Brain microvascular endothelial cell (primary cell): ENCODE measurements around the gene C1QTNF7.
A peak's percentile ranks its signal among the peaks of the same experiment; 100 is the strongest.

Experiments
- DNase-seq: peaks from one replicate; pipeline ENCODE4 v3.0.0-alpha.2; 2020
- H3K27ac ChIP-seq: fragments of 250-450 bp; sonication (Bioruptor Pico); 2 replicates; pipeline ENCODE4 v1.5.1; 2020; ENCODE audit warnings: mild to moderate bottlenecking, moderate library complexity
- H3K27me3 ChIP-seq: fragments of 250-450 bp; sonication (Bioruptor Pico); replicated peaks from 2 replicates; pipeline ENCODE4 v1.5.1; 2020; ENCODE audit warnings: mild to moderate bottlenecking
- H3K36me3 ChIP-seq: fragments of 250-450 bp; sonication (Bioruptor Pico); replicated peaks from 2 replicates; pipeline ENCODE4 v1.5.1; 2020; ENCODE audit warnings: mild to moderate bottlenecking
- H3K4me3 ChIP-seq: 2 replicates; pipeline ENCODE4 v1.5.1; 2011; ENCODE audit warnings: low read depth, mild to moderate bottlenecking, control low read depth, low read length, moderate library complexity
- in situ Hi-C: cut with HindIII; loops from 2 replicates; pipeline ENCODE4 v1.10.0; 2017; ENCODE audit warnings: low sequenced_read_pairs, low pct_ligation_motif_present
- TF ChIP-seq, protein P1 (sequence below): IDR thresholded peaks from 2 replicates; pipeline ENCODE4 v1.5.1; 2011; ENCODE audit warnings: low read depth, mild to moderate bottlenecking, moderate library complexity, low read length, control low read depth, inconsistent platforms; ENCODE audit errors: missing control alignments

The C1QTNF7 gene

DNA sequence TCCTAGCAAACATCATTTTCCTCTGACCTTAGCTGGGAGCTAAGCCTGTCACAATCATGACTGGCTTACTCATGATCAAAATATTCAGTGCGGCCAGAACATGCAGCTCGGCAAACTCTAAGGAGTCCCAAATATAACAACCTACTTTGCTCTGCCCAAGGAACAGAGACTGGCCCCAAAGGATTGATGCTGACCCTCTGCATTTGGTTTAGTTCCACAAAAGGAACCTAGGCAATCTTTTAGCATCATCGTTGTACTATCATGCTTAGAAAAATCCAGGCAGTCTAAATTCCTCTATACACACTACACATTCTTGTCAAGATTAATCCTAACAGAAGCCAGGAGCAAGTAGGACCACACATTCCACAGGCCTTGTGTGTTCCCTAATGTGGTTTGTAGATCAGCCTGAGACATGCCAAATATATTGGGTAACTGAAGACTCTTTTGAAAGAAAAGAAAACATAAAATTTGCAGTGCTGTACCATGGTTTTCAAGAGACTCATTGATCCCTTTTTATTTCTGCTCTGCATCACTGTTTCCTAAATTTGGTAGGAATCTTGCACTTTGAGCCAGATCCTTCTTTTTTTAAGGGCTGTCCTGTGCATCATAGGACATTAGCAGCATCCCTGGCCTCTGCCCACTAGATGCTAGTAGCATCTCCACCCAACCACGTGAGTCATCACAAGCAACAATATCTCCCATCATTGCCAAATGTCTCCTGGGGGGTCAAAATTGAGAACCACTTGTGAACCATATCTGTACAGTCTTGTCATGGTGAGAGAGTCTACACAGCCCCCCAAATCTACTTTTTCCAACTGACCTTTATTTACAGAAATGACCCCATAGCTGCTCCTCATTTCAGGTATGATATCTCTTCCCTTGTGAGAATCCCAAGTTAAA is 24.3 kb downstream of the C1QTNF7 start:
- in situ Hi-C loops: loop anchor here (25.0 kb wide), 1 partner anchor 215 kb away; no protein-coding TSS in a partner anchor
- H3K36me3 ChIP-seq: no peaks in the 10 kb centered on the region
- no peaks in the 10 kb centered on the region for H3K27me3 ChIP-seq
- H3K4me3 ChIP-seq: no peak overlapping the region
- peak; percentile 95 for DNase-seq
- TF ChIP-seq, protein P1, sequence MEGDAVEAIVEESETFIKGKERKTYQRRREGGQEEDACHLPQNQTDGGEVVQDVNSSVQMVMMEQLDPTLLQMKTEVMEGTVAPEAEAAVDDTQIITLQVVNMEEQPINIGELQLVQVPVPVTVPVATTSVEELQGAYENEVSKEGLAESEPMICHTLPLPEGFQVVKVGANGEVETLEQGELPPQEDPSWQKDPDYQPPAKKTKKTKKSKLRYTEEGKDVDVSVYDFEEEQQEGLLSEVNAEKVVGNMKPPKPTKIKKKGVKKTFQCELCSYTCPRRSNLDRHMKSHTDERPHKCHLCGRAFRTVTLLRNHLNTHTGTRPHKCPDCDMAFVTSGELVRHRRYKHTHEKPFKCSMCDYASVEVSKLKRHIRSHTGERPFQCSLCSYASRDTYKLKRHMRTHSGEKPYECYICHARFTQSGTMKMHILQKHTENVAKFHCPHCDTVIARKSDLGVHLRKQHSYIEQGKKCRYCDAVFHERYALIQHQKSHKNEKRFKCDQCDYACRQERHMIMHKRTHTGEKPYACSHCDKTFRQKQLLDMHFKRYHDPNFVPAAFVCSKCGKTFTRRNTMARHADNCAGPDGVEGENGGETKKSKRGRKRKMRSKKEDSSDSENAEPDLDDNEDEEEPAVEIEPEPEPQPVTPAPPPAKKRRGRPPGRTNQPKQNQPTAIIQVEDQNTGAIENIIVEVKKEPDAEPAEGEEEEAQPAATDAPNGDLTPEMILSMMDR: no peak
- H3K27ac ChIP-seq: peak overlapping the region; percentile 86

DNA sequence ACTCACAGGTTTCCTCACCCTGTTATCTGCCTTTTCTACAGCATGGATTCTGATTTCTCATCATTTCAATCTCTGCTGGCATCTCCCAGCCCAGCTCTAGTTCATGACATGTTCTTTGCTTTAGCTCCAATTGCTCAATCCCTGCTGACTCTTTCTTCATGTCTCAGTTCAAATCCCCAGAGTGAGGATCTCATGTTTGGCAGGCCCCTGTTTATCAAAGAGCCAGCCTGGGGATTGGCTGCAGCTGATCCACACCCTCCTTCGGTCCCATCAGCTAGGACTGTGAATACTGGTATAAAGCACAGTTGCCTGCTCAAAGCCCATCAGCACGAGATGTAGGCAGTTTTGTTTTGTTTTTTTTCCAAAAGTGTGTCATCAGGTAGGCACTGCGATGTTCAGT is 27.5 kb downstream of the C1QTNF7 start:
- no peaks in the 10 kb centered on the region for H3K36me3 ChIP-seq
- TF ChIP-seq, protein P1: no peak
- H3K4me3 ChIP-seq: no peak overlapping the region

DNA sequence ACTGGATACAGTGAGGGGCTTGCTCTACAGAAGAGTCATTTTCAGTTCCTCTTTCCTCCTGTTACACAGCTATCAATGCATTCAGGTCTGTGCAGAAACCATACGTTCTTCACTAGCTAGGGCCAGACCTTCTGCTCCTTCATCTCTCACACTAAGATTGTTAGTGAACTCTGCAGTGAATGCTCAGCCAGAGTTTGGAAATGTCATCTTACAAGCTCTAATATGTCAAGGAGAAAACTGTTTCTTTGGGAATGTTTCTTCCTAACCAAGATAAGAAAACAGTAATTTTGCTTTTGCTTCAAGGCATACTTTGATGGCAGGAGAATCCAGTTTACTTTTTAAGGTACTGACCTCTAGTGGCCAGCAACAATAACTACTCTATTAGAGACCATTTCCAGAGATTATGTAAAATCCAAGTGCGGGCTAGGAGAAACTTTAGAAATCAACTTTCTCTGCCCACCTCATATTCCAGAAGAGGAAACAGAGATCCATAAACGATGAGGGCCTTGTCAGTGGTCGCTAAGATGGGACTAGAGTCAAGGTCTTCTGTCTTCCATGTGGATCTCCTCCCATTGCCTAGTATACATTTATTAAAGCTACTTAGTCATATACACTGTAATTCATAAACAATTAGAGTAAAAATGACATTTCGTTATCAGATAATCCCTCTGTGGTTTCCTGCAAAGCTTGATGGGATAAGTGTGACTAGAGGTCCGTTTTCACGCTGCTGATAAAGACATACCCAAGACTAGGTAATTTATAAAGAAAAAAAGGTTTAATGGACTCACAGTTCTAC is 29.8 kb downstream of the C1QTNF7 start:
- H3K27ac ChIP-seq: no peak overlapping the region
- H3K27me3 ChIP-seq: no peaks in the 10 kb centered on the region
- DNase-seq: peak; percentile 10
- no peak overlapping the region for H3K4me3 ChIP-seq
- H3K36me3 ChIP-seq: no peaks in the 10 kb centered on the region
- TF ChIP-seq, protein P1: peak; percentile 48
- in situ Hi-C loops: loop anchor here (25.0 kb wide), 1 partner anchor 220 kb away; no protein-coding TSS in a partner anchor

More for the DNA sequence above, 27.5 kb downstream of the C1QTNF7 start:
- in situ Hi-C loops: loop anchor here (25.0 kb wide), 1 partner anchor 218 kb away; no protein-coding TSS in a partner anchor
- Histone ChIP-seq H3K27ac (no peak overlapping the region), H3K27me3 (no peaks in the 10 kb centered on the region)
- peak; percentile 44 for DNase-seq

DNA sequence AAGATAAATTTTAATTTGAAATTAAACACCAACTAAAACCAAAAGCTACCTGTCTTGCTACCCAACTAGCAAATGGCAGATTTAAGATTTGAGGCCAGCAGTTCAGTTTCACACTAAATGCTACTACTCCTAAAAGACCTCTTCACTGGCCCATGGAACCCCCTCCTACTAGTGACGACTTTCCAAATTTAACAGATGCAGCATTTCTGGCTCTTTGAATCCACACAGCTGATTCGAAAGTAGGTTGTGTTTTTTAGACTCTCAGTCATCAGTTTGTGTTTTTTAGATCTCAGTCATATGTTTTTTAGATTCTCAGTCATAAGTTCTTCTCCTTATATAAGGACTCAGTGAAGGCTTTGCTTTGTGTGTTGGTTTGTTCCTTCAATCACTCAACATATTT is 30.8 kb downstream of the C1QTNF7 start:
- H3K36me3 ChIP-seq: no peaks in the 10 kb centered on the region
- H3K4me3 ChIP-seq: no peak overlapping the region
- TF ChIP-seq, protein P1: no peak
- H3K27ac ChIP-seq: no peak overlapping the region
- in situ Hi-C loops: loop anchor here (25.0 kb wide), 1 partner anchor 221 kb away; no protein-coding TSS in a partner anchor
- H3K27me3 ChIP-seq: no peaks in the 10 kb centered on the region
- no peak for DNase-seq

DNA sequence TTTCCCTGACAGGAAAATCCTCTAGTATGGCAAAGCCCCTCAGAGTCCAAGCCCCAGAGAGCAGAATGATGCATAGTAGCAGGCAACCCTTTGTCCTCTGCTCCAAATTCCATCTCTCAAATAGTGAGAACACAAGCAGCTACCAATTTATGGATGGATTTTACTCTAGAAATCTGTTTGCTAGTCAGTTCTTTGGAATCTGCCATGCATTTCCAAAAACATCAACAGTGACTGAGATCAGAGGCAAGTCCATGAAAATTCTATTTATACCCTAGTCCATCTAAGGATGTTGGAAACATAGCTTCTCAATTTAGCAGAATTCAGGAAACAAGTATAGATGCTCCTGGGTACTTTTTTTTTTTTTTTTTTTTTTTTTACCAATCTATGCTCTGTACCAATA is 31.9 kb downstream of the C1QTNF7 start:
- Histone ChIP-seq H3K36me3 (no peaks in the 10 kb centered on the region), H3K27me3 (no peaks in the 10 kb centered on the region), H3K4me3 (no peak overlapping the region), H3K27ac (no peak overlapping the region)
- no peak for DNase-seq
- in situ Hi-C loops: loop anchor here (25.0 kb wide), 1 partner anchor 222 kb away; no protein-coding TSS in a partner anchor
- TF ChIP-seq, protein P1: no peak
